BLaER1 (cell line): ENCODE measurements around the gene KCNT2.

Experiments used
- H3K27ac ChIP-seq: shearing (Covaris generic); formaldehyde crosslinking; 2 replicates; pipeline ENCODE4 v1.8.1; 2022
- H3K27me3 ChIP-seq: shearing (Covaris generic); formaldehyde crosslinking; 2 replicates; pipeline ENCODE4 v1.8.1; 2022
- H3K36me3 ChIP-seq: shearing (Covaris generic); formaldehyde crosslinking; 2 replicates; pipeline ENCODE4 v1.8.1; 2022
- H3K4me1 ChIP-seq: shearing (Covaris generic); formaldehyde crosslinking; 2 replicates; pipeline ENCODE4 v1.8.1; 2022
- H3K4me2 ChIP-seq: shearing (Covaris generic); formaldehyde crosslinking; 2 replicates; pipeline ENCODE4 v1.8.1; 2022
- H3K4me3 ChIP-seq: shearing (Covaris generic); formaldehyde crosslinking; 2 replicates; pipeline ENCODE4 v1.8.1; 2022
- H3K9ac ChIP-seq: shearing (Covaris generic); formaldehyde crosslinking; 2 replicates; pipeline ENCODE4 v1.8.1; 2022
- H3K9me3 ChIP-seq: shearing (Covaris generic); formaldehyde crosslinking; 2 replicates; pipeline ENCODE4 v1.8.1; 2022
- H4K20me1 ChIP-seq: shearing (Covaris generic); formaldehyde crosslinking; 2 replicates; pipeline ENCODE4 v1.8.1; 2022
- Cebpa-rat ChIP-seq: shearing (Covaris generic); IDR thresholded peaks from 2 replicates; pipeline ENCODE4 v1.8.1; 2022

KCNT2 gene

GRCh38 chr1:196488579-196488978, 119.7 kb downstream of the KCNT2 start:
- no peak overlapping the region for H3K9ac ChIP-seq
- H3K27ac ChIP-seq, result no peak overlapping the region
- no peaks in the 10 kb centered on the region for H3K4me1 ChIP-seq
- H3K27me3 ChIP-seq, result no peaks in the 10 kb centered on the region
- no peaks in the 10 kb centered on the region for H3K36me3 ChIP-seq
- no peak overlapping the region for H3K4me3 ChIP-seq
- no peak for TF ChIP-seq Cebpa-rat
- no peak overlapping the region for H3K4me2 ChIP-seq
- H3K9me3 ChIP-seq, result no peaks in the 10 kb centered on the region
- H4K20me1 ChIP-seq, result no peaks in the 10 kb centered on the region

GRCh38 chr1:196486346-196486745, 121.9 kb downstream of the KCNT2 start:
- Histone ChIP-seq H3K27ac (no peak overlapping the region), H3K4me2 (no peak overlapping the region), H3K4me1 (no peaks in the 10 kb centered on the region), H3K9me3 (no peaks in the 10 kb centered on the region), H4K20me1 (no peaks in the 10 kb centered on the region), H3K36me3 (no peaks in the 10 kb centered on the region), H3K27me3 (no peaks in the 10 kb centered on the region), H3K9ac (no peak overlapping the region), H3K4me3 (no peak overlapping the region)
- no peak for TF ChIP-seq Cebpa-rat

GRCh38 chr1:196481616-196482015, 126.6 kb downstream of the KCNT2 start:
- no peak overlapping the region for H3K4me2 ChIP-seq

DNA sequence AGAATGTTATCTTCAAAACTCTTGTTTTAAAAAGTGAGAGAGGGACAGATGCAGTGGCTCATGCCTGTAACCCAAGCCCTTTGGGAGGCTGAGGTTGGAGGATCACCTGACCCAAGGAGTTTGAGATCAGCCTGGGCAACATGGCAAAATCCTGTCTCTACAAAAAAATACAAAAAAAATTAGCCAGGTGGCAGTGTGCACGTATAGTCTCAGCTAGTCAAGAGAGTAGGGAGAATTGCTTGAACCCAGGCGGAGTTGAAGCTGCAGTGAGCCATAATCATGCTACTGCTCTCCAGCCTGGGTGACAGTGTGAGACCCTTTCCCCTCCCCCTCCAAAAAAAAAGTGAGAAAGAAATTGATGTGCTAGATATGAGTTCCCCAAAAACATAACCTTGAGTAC, 131.0 kb downstream of the KCNT2 start:
- TF ChIP-seq Cebpa-rat, result no peak
- no peak overlapping the region for H3K9ac ChIP-seq
- no peak overlapping the region for H3K4me2 ChIP-seq
- H3K27me3 ChIP-seq, result no peaks in the 10 kb centered on the region
- no peaks in the 10 kb centered on the region for H3K9me3 ChIP-seq
- H3K36me3 ChIP-seq, result no peaks in the 10 kb centered on the region
- H3K4me3 ChIP-seq, result no peak overlapping the region
- H4K20me1 ChIP-seq, result no peaks in the 10 kb centered on the region
- H3K4me1 ChIP-seq, result no peaks in the 10 kb centered on the region
- no peak overlapping the region for H3K27ac ChIP-seq

More at GRCh38 chr1:196481616-196482015, 126.6 kb downstream of the KCNT2 start:
- no peak for TF ChIP-seq Cebpa-rat
- H3K27me3 ChIP-seq, result no peaks in the 10 kb centered on the region
- H3K36me3 ChIP-seq, result no peaks in the 10 kb centered on the region
- H4K20me1 ChIP-seq, result no peaks in the 10 kb centered on the region
- H3K9ac ChIP-seq, result no peak overlapping the region
- no peaks in the 10 kb centered on the region for H3K9me3 ChIP-seq
- H3K27ac ChIP-seq, result no peak overlapping the region
- no peak overlapping the region for H3K4me3 ChIP-seq
- no peaks in the 10 kb centered on the region for H3K4me1 ChIP-seq

- H3K4me2 ChIP-seq, result no peak overlapping the region
- H4K20me1 ChIP-seq, result no peaks in the 10 kb centered on the region
- no peaks in the 10 kb centered on the region for H3K36me3 ChIP-seq
- no peaks in the 10 kb centered on the region for H3K9me3 ChIP-seq
- no peaks in the 10 kb centered on the region for H3K27me3 ChIP-seq
- H3K4me1 ChIP-seq, result no peaks in the 10 kb centered on the region
- no peak for TF ChIP-seq Cebpa-rat
- H3K9ac ChIP-seq, result no peak overlapping the region
- H3K4me3 ChIP-seq, result no peak overlapping the region
- no peak overlapping the region for H3K27ac ChIP-seq
Measured at GRCh38 chr1:196467230-196467925, 140.9 kb downstream of the KCNT2 start.

GRCh38 chr1:196466654-196467053, 141.6 kb downstream of the KCNT2 start:
- Histone ChIP-seq H3K9ac (no peak overlapping the region), H3K9me3 (no peaks in the 10 kb centered on the region), H3K27ac (no peak overlapping the region), H3K4me2 (no peak overlapping the region), H3K27me3 (no peaks in the 10 kb centered on the region), H3K4me1 (no peaks in the 10 kb centered on the region), H3K36me3 (no peaks in the 10 kb centered on the region), H3K4me3 (no peak overlapping the region), H4K20me1 (no peaks in the 10 kb centered on the region)
- TF ChIP-seq Cebpa-rat, result no peak

- H3K4me1 ChIP-seq, result no peaks in the 10 kb centered on the region
- H3K4me2 ChIP-seq, result no peak overlapping the region
- H4K20me1 ChIP-seq, result no peaks in the 10 kb centered on the region
- H3K9me3 ChIP-seq, result no peaks in the 10 kb centered on the region
- no peak overlapping the region for H3K27ac ChIP-seq
- no peak overlapping the region for H3K9ac ChIP-seq
- no peaks in the 10 kb centered on the region for H3K27me3 ChIP-seq
- no peaks in the 10 kb centered on the region for H3K36me3 ChIP-seq
- no peak overlapping the region for H3K4me3 ChIP-seq
- no peak for TF ChIP-seq Cebpa-rat
Measured at GRCh38 chr1:196466166-196466565, 142.1 kb downstream of the KCNT2 start.

DNA sequence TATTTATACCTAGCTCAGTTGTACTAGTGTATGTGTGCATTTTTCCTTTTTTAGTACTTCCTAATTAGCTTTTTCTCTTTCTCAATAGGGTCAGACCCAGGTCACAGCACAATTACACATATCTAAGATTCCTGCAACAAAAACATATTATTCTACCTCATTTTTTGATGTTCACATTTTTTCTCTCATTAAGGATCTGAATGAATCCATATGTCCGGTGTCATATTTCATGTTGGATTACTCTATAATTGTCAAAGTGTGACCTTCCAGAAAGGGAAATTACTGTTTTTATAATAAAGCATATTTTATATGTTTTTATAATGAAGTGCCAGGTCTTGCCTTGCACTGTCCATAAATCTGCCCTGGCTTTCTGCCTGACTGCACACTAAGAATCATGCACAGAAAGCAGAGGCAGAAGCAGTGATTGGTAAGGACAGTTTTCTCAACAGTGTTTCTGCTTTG, 143.7 kb downstream of the KCNT2 start:
- no peaks in the 10 kb centered on the region for H4K20me1 ChIP-seq
- no peak overlapping the region for H3K9ac ChIP-seq
- no peaks in the 10 kb centered on the region for H3K9me3 ChIP-seq
- H3K36me3 ChIP-seq, result no peaks in the 10 kb centered on the region
- H3K4me3 ChIP-seq, result no peak overlapping the region
- no peak overlapping the region for H3K27ac ChIP-seq
- TF ChIP-seq Cebpa-rat, result no peak
- no peaks in the 10 kb centered on the region for H3K27me3 ChIP-seq
- no peaks in the 10 kb centered on the region for H3K4me1 ChIP-seq
- no peak overlapping the region for H3K4me2 ChIP-seq

- H3K4me2 ChIP-seq, result no peak overlapping the region
- no peak overlapping the region for H3K9ac ChIP-seq
- no peak for TF ChIP-seq Cebpa-rat
- no peaks in the 10 kb centered on the region for H3K36me3 ChIP-seq
- no peaks in the 10 kb centered on the region for H4K20me1 ChIP-seq
- no peak overlapping the region for H3K27ac ChIP-seq
- no peak overlapping the region for H3K4me3 ChIP-seq
- no peaks in the 10 kb centered on the region for H3K9me3 ChIP-seq
- H3K27me3 ChIP-seq, result no peaks in the 10 kb centered on the region
- H3K4me1 ChIP-seq, result no peaks in the 10 kb centered on the region
Measured at GRCh38 chr1:196462086-196462485, 146.2 kb downstream of the KCNT2 start.

- Histone ChIP-seq H3K9me3 (no peaks in the 10 kb centered on the region), H3K4me3 (no peak overlapping the region), H3K27ac (no peak overlapping the region), H3K9ac (no peak overlapping the region), H3K4me1 (no peaks in the 10 kb centered on the region), H3K27me3 (no peaks in the 10 kb centered on the region), H3K4me2 (no peak overlapping the region), H3K36me3 (no peaks in the 10 kb centered on the region), H4K20me1 (no peaks in the 10 kb centered on the region)
- no peak for TF ChIP-seq Cebpa-rat
Measured at GRCh38 chr1:196461521-196461920, 146.7 kb downstream of the KCNT2 start.

- Histone ChIP-seq H3K27me3 (no peaks in the 10 kb centered on the region), H4K20me1 (no peaks in the 10 kb centered on the region), H3K36me3 (no peaks in the 10 kb centered on the region), H3K4me1 (no peaks in the 10 kb centered on the region), H3K4me2 (no peak overlapping the region), H3K9ac (no peak overlapping the region), H3K4me3 (no peak overlapping the region), H3K27ac (no peak overlapping the region), H3K9me3 (no peaks in the 10 kb centered on the region)
- TF ChIP-seq Cebpa-rat, result no peak
Measured at GRCh38 chr1:196459383-196459782, 148.9 kb downstream of the KCNT2 start.
